K562 (cell line): Measurements from ENCODE around the gene HS3ST3B1. TPM values are rescaled to one million over a fixed set of nuclear protein-coding genes. Genes with fewer than 3 reads are reported as not detected.
A peak's percentile ranks its signal among the peaks of the same experiment; 100 is the strongest.

ENCODE experiments used
- ARID1B ChIP-seq: fragments of 450-650 bp; IDR thresholded peaks from 2 replicates; pipeline ENCODE4 v1.6.1; 2016; ENCODE audit warnings: antibody characterized with exemption, mild to moderate bottlenecking, inconsistent platforms
- CHCHD3 ChIP-seq: fragments of 250-450 bp; sonication (Bioruptor Pico); IDR thresholded peaks from 2 replicates; pipeline ENCODE4 v2.1.2; 2022; ENCODE audit warnings: mild to moderate bottlenecking
- E2F3 ChIP-seq: fragments of 250-450 bp; sonication (Bioruptor Pico); IDR thresholded peaks from 2 replicates; pipeline ENCODE4 v1.4.0; 2020; ENCODE audit warnings: mild to moderate bottlenecking
- EP300 ChIP-seq: IDR thresholded peaks from 2 replicates; pipeline ENCODE4 v1.6.1; 2012; ENCODE audit warnings: low read length, improper control_type of control experiment
- FOXM1 ChIP-seq, 2 experiments: fragments of 450-650 bp in 1 of 2; sonication (generic) in 1 of 2; formaldehyde crosslinking in 1 of 2; IDR thresholded peaks; 2 replicates each; pipeline versions ENCODE4 v1.6.1 to v1.9.0; 2017 to 2022; ENCODE audit warnings: low read depth in 2 of 2, mild to moderate bottlenecking in 2 of 2, missing genetic modification reagents in 1 of 2, moderate library complexity in 1 of 2
- FUS ChIP-seq: fragments of 200-400 bp; formaldehyde crosslinking; optimal IDR thresholded peaks from 2 replicates; pipeline ENCODE3; 2017; ENCODE audit warnings: low read depth, low read length
- MTA2 ChIP-seq: fragments of 450-650 bp; IDR thresholded peaks from 2 replicates; pipeline ENCODE4 v1.6.1; 2016; ENCODE audit warnings: low read depth
- REST ChIP-seq, 2 experiments: fragments of 450-650 bp; formaldehyde crosslinking in 1 of 2; IDR thresholded peaks; 2 replicates each; pipeline versions ENCODE4 v1.4.0 to v1.6.1; 2014 to 2020; ENCODE audit warnings: mild to moderate bottlenecking in 2 of 2, borderline replicate concordance in 1 of 2, low read depth in 1 of 2
- RHOXF2B ChIP-seq: fragments of 250-450 bp; sonication (Bioruptor Pico); conservative IDR thresholded peaks from 2 replicates; pipeline ENCODE4 v1.5.1; 2021
- SIX5 ChIP-seq, 2 experiments: IDR thresholded peaks; 2 replicates each; pipeline ENCODE4 v1.6.1; 2011; ENCODE audit warnings: low read length in 2 of 2, borderline replicate concordance in 1 of 2, low read depth in 1 of 2, mild to moderate bottlenecking in 1 of 2, moderate library complexity in 1 of 2; ENCODE audit not compliant: insufficient read depth in 1 of 2
- SNAPC5 ChIP-seq: fragments of 250-450 bp; sonication (Bioruptor Pico); IDR thresholded peaks from 2 replicates; pipeline ENCODE4 v1.8.0; 2021; ENCODE audit warnings: moderate library complexity, mild to moderate bottlenecking, inconsistent platforms
- TCF15 ChIP-seq: fragments of 250-450 bp; sonication (Bioruptor Pico); IDR thresholded peaks from 2 replicates; pipeline ENCODE4 v1.8.0; 2022; ENCODE audit warnings: moderate library complexity, mild to moderate bottlenecking, inconsistent platforms
- VEZF1 ChIP-seq: fragments of 200-800 bp; sonication (Bioruptor generic); IDR thresholded peaks from 2 replicates; pipeline ENCODE4 v1.6.1; 2017; ENCODE audit warnings: missing genetic modification characterization, missing compliant biosample characterization
- ZNF146 ChIP-seq: IDR thresholded peaks from one replicate; pipeline ENCODE4 v1.6.1; 2018; ENCODE audit warnings: missing compliant biosample characterization; ENCODE audit not compliant: unreplicated experiment
- ZNF174 ChIP-seq: fragments of 250-450 bp; sonication (Bioruptor Pico); IDR thresholded peaks from 2 replicates; pipeline ENCODE4 v1.4.0; 2020; ENCODE audit warnings: mild to moderate bottlenecking
- ZNF655 ChIP-seq: fragments of 250-450 bp; sonication (Bioruptor Pico); IDR thresholded peaks from 2 replicates; pipeline ENCODE4 v1.5.0; 2021
- polyA plus RNA-seq, 8 experiments: library from polyadenylated mRNA; depleted of rRNA in 4 of 8; stranded (reverse) in 5 of 8; unstranded in 3 of 8; fragments of >200 nt; fragmentation: Nextera tagmentation in 2 of 8; fragmentation: Illumina TruSeq in 1 of 8; extraction: Ambion mirVana in 2 of 8; extraction: Trizol in 1 of 8; gene quantifications; 2 replicates each; pipeline versions ENCODE4 v1.2.1 to v1.2.3, GENCODE V29; 2011 to 2014; ENCODE audit warnings: inconsistent platforms in 1 of 8, missing spikeins in 1 of 8
- total RNA-seq, 7 experiments: library from RNA; depleted of rRNA in 6 of 7; stranded (reverse); fragments of >200 nt in 6 of 7; fragmentation: Illumina TruSeq in 2 of 7; extraction: Trizol in 2 of 7; gene quantifications; 2 replicates each; pipeline versions ENCODE4 v1.2.1 to v1.2.3, GENCODE V29; 2011 to 2021; ENCODE audit warnings: low replicate concordance in 1 of 7

The HS3ST3B1 gene
- total and polyA plus RNA-seq, 9 of the 15 experiments (the other 6 are each of a cell fraction or from before 2014, with no cell fraction given), result 1.9 to 12.9 (median 3.7) TPM

GRCh38 chr17:14302431-14303099, 1.7 kb downstream of the HS3ST3B1 start (continued):
- TF ChIP-seq FOXM1 (IDR thresholded peaks at IDR 0.05; ENCODE audit: low read depth) (no peak), FOXM1 (CRISPR knock-in tag; IDR thresholded peaks at IDR 0.05; ENCODE audit: low read depth) (no peak), REST (IDR thresholded peaks at IDR 0.05; ENCODE audit: borderline replicate concordance) (peak; percentile 56), REST (CRISPR knock-in tag; IDR thresholded peaks at IDR 0.05; ENCODE audit: low read depth) (no peak), SIX5 (IDR thresholded peaks at IDR 0.05; ENCODE audit: borderline replicate concordance in 1 of 2, insufficient read depth in 1 of 2, low read depth in 1 of 2, low read length in 2 of 2) (no peak), E2F3 (no peak), TCF15 (CRISPR knock-in tag) (no peak), CHCHD3 (CRISPR knock-in tag) (no peak), MTA2 (no peak), ZNF146 (CRISPR knock-in tag) (no peak), VEZF1 (CRISPR knock-in tag) (peak; percentile 69; the same call in 1 of the 2 replicates), FUS (no peak), ARID1B (no peak), ZNF174 (CRISPR knock-in tag) (no peak), EP300 (no peak), SNAPC5 (CRISPR knock-in tag) (no peak), RHOXF2B (CRISPR knock-in tag) (no peak), ZNF655 (CRISPR knock-in tag) (no peak)
